Endodermal cell (in vitro differentiated cells): ENCODE results near the gene FGR. TPM values are rescaled to one million over a fixed set of nuclear protein-coding genes. Genes with fewer than 3 reads are reported as not detected.
A peak's percentile ranks its signal among the peaks of the same experiment; 100 is the strongest.

ENCODE experiments used
- DNase-seq: peaks from one replicate; pipeline ENCODE4 v3.0.0-alpha.2; 2017
- H3K27ac ChIP-seq: 2 replicates; pipeline ENCODE4 v1.5.1; 2013; ENCODE audit warnings: mild to moderate bottlenecking, low read depth, low read length, moderate library complexity
- H3K27me3 ChIP-seq: 2 replicates; pipeline ENCODE4 v1.6.1; 2013; ENCODE audit warnings: mild to moderate bottlenecking, low read length, moderate library complexity; ENCODE audit not compliant: insufficient read depth, control insufficient read depth, poor library complexity, severe bottlenecking
- H3K36me3 ChIP-seq: 2 replicates; pipeline ENCODE4 v1.7.0; 2013; ENCODE audit warnings: mild to moderate bottlenecking, low read length, moderate library complexity; ENCODE audit not compliant: control insufficient read depth, insufficient read depth
- H3K4me1 ChIP-seq: one replicate; pipeline ENCODE4 v1.7.0; 2013; ENCODE audit warnings: low read length; ENCODE audit not compliant: control insufficient read depth, insufficient read depth
- H3K4me3 ChIP-seq: 2 replicates; pipeline ENCODE4 v1.5.1; 2013; ENCODE audit warnings: mild to moderate bottlenecking, low read length, moderate library complexity
- H3K9ac ChIP-seq: 2 replicates; pipeline ENCODE4 v1.6.1; 2013; ENCODE audit warnings: mild to moderate bottlenecking, low read length, moderate library complexity; ENCODE audit not compliant: poor library complexity, severe bottlenecking; ENCODE audit errors: extremely low read depth
- H3K9me3 ChIP-seq: 2 replicates; pipeline ENCODE4 v1.6.1; 2013; ENCODE audit warnings: mild to moderate bottlenecking, low read length, moderate library complexity; ENCODE audit not compliant: control insufficient read depth
- H3K27ac Mint-ChIP-seq: 2 replicates; pipeline ENCODE4 v1.8.0; 2020; ENCODE audit warnings: mixed read lengths
- H3K27me3 Mint-ChIP-seq: 2 replicates; pipeline ENCODE4 v1.8.0; 2021; ENCODE audit warnings: mild to moderate bottlenecking, mixed read lengths; ENCODE audit not compliant: insufficient read depth
- H3K36me3 Mint-ChIP-seq: 2 replicates; pipeline ENCODE4 v1.8.0; 2020; ENCODE audit warnings: low read depth, mixed read lengths
- H3K4me1 Mint-ChIP-seq: 2 replicates; pipeline ENCODE4 v1.8.0; 2020; ENCODE audit warnings: mixed read lengths
- H3K4me3 Mint-ChIP-seq: 2 replicates; pipeline ENCODE4 v1.8.0; 2020; ENCODE audit warnings: mild to moderate bottlenecking, moderate library complexity, mixed read lengths
- H3K9me3 Mint-ChIP-seq: 2 replicates; pipeline ENCODE4 v1.8.0; 2020; ENCODE audit warnings: mild to moderate bottlenecking, mixed read lengths
- CTCF ChIP-seq: fragments of 200-600 bp; sonication (generic); conservative IDR thresholded peaks from 2 replicates; pipeline ENCODE4 v1.5.0; 2021; ENCODE audit warnings: antibody characterized with exemption, mild to moderate bottlenecking
- WGBS, 2 experiments: methylation state at CpG; one replicate each; pipeline versions ENCODE4 v1.1.5 to v1.1.7; 2013; ENCODE audit warnings: missing lambda C conversion rate in 2 of 2, mixed read lengths in 1 of 2; ENCODE audit not compliant: insufficient coverage in 1 of 2, insufficient read length in 1 of 2; 5-methylcytosine and 5-hydroxymethylcytosine counted together
- total RNA-seq, 2 donors: library from RNA; stranded (reverse); fragmentation: NEBNext Ultra II Directional in 1 of 2; extraction: Animal tissue kit (Norgen Biotek cat#: 25700) in 1 of 2; gene quantifications; 2 replicates in 1 of 2; 3 replicates in 1 of 2; pipeline ENCODE4 v1.2.1, GENCODE V29; 2021

FGR gene
- total RNA-seq, 2 donors from 2014 or later = not detected

- no peaks in the 10 kb centered on the region for H3K4me1 ChIP-seq
- no peak overlapping the region for H3K27ac ChIP-seq
- no peak overlapping the region for H3K27ac Mint-ChIP-seq
- H3K4me1 Mint-ChIP-seq = peaks cover 2% of the 10 kb centered on the region
- 88 to 96% methylated on average over 2 to 3 of the region's 3 CpGs for WGBS, 2 experiments
- DNase-seq = no peak
- TF ChIP-seq CTCF = no peak
- no peaks in the 10 kb centered on the region for H3K9me3 Mint-ChIP-seq
- H3K36me3 ChIP-seq = peaks cover 5% of the 10 kb centered on the region
- no peaks in the 10 kb centered on the region for H3K27me3 ChIP-seq
- peaks cover 4% of the 10 kb centered on the region for H3K36me3 Mint-ChIP-seq
- no peak overlapping the region for H3K9ac ChIP-seq
- H3K9me3 ChIP-seq = no peaks in the 10 kb centered on the region
- H3K4me3 Mint-ChIP-seq = no peak overlapping the region
- H3K27me3 Mint-ChIP-seq = no peaks in the 10 kb centered on the region
- H3K4me3 ChIP-seq = no peak overlapping the region
Measured at GRCh38 chr1:27583479-27583878, 51.5 kb downstream of the FGR start.

- no peak overlapping the region for H3K9ac ChIP-seq
- no peak overlapping the region for H3K4me3 Mint-ChIP-seq
- H3K36me3 Mint-ChIP-seq = peaks cover 4% of the 10 kb centered on the region
- no peaks in the 10 kb centered on the region for H3K4me1 ChIP-seq
- no peaks in the 10 kb centered on the region for H3K27me3 ChIP-seq
- no peak overlapping the region for H3K4me3 ChIP-seq
- peak overlapping the region; percentile 11 for H3K27ac Mint-ChIP-seq
- no peaks in the 10 kb centered on the region for H3K27me3 Mint-ChIP-seq
- no peaks in the 10 kb centered on the region for H3K9me3 Mint-ChIP-seq
- H3K9me3 ChIP-seq = no peaks in the 10 kb centered on the region
- peak overlapping the region; percentile 10 for H3K27ac ChIP-seq
- peaks cover 3% of the 10 kb centered on the region for H3K4me1 Mint-ChIP-seq
- WGBS, 2 experiments = 80 to 87% methylated on average over 4 to 6 of the region's 6 CpGs
- no peak for TF ChIP-seq CTCF
- no peak for DNase-seq
- H3K36me3 ChIP-seq = peaks cover 5% of the 10 kb centered on the region
Measured at GRCh38 chr1:27581823-27582243, 53.2 kb downstream of the FGR start.

DNA sequence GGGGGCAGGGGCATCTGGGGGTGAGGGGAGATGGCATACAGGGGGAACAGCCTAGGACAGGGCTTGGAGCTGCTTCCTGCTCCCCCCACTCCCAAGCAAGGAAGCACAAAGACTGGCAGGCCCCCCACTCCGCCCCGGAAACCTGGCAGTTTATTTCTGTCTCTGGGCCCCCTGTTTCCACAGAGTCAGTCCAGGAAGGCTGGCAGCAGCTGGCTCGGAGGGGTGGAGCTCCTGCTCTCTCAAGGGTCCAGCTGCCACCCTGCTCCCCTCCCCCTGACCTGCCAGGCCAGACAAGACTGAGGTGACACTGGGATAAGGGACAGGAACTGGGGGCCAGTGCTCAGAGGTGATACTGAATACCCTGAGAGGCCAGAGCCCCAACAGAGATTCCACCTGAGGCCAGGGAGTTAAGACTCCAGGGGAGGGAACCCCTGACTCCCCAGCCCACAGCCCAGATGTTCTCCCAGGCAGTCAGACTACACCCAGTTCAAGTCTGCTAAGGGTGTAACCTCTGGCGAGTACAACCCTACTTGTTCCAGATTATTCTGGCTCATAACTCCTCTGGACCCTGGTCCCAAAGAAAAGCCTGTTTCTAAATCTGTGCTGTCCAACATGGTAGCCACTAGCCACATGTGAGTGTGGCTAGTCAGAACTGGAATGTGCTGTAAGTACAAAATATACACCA lies 57.3 kb downstream of the FGR start:
- DNase-seq = peak; percentile 47
- H3K9me3 ChIP-seq = no peaks in the 10 kb centered on the region
- WGBS, 2 experiments = 71 to 88% methylated on average over 1 to 4 of the region's 4 CpGs

More for the DNA sequence above, 57.3 kb downstream of the FGR start:
- H3K4me1 ChIP-seq = peaks cover 21% of the 10 kb centered on the region
- H3K27ac Mint-ChIP-seq = no peak overlapping the region
- no peak overlapping the region for H3K4me3 Mint-ChIP-seq
- TF ChIP-seq CTCF = no peak
- H3K9ac ChIP-seq = no peak overlapping the region
- H3K36me3 ChIP-seq = peaks cover 4% of the 10 kb centered on the region
- H3K4me1 Mint-ChIP-seq = peaks cover 32% of the 10 kb centered on the region
- H3K27me3 Mint-ChIP-seq = no peaks in the 10 kb centered on the region
- no peaks in the 10 kb centered on the region for H3K27me3 ChIP-seq
- H3K4me3 ChIP-seq = no peak overlapping the region
- peak overlapping the region; percentile 22 for H3K27ac ChIP-seq
- H3K9me3 Mint-ChIP-seq = no peaks in the 10 kb centered on the region
- peaks cover 3% of the 10 kb centered on the region for H3K36me3 Mint-ChIP-seq
